ENCODE data around the gene DNAH7.
"Not testable (repeated sequence)": the region's sequence is repeated elsewhere in the genome, so short reads cannot be mapped to it uniquely, and the experiment has no call there.

The DNAH7 gene

DNA sequence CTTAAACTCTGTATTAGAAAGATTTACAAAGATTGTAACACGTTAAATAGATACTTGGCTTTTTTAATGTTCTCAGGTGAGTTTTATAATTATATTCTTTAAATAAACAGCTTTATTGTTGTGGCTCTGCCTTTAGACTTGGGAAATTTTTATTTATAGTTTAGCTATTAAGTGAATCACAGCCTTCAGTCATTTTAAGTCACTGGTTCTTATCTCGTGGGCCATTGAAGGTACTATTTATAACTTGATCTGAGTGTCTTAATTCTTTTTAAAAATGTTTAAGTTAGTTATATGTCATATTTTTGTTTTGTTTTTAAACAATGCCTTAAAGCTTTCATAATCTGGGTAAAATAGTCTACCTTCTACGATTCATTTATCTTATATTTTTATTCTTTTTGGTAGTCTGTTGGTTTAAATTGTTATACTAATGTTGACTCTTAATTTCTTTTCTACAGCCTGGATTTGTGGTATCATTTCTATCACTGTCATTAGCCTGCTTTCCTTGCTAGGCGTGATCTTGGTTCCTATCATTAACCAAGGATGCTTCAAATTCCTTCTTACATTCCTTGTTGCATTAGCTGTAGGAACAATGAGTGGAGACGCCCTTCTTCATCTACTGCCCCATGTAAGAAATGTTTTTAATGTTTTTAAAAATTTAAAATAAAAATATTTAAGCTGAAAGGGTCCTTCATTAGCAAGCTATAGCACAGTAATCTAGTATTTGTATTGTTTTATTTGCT, 362.3 kb downstream of the DNAH7 start:
- FAIRE-seq: no peak

DNA sequence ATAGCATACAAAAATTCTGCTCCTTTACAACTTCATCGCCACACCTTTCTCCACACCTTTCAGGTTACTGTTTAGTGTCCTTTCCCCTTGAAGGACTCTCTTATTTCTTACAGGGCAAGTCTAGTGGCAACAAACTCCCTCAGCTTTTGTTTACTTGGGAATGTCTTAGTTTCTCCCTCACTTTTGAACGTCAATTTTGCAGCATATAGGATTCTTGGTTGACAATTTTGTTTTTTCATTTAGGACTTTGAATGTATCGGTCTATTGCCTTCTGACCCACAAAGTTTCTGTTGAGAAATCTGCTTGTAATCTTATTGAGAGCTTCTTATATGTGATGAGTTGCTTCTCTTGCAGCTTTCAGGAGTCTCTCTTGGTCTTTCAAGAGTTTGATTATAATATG, 368.2 kb downstream of the DNAH7 start:
- FAIRE-seq: no peak

DNA sequence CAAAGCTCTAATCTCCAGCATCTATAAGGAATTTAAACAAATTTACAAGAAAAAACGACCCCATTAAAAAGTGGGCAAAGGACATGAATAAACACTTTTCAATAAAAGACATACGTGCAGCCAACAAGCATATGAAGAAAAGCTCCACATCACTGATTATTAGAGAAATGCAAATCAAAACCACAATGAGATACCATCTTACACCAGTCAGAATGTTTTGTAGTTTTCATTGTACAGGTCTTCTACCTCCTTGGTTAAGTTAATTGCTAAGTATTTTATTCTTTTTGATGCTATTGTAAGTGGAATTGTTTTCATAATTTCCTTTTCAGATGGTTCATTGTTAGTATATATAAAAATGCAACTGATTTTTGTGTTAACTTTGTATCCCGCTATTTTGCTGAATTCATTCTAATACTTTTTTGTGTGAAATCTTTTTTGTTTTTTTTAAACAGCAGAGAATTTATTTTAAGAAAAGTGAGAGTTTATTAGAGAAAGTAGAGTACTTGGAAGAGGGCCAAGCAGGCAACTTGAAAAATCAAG, 370.9 kb downstream of the DNAH7 start:
- FAIRE-seq: no peak

DNA sequence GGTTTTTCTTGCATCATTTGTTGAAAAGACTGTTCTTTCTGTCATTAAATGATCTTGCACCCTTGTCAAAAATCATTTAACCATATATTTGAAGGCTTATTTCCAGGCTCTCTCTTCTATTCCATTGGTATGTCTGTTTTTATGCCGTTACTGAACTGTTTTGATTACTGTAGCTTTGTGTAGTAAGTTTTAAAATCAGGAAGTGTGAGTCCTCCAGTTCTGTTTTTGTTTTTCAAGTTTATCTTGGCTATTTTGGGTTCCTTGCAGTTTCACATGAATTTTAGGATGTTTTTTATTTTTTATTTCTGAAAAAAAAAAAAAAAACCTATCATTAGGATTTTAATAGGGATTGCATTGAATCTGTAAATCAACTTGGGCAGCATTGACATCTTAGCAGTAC, 372.6 kb downstream of the DNAH7 start:
- FAIRE-seq: no peak

DNA sequence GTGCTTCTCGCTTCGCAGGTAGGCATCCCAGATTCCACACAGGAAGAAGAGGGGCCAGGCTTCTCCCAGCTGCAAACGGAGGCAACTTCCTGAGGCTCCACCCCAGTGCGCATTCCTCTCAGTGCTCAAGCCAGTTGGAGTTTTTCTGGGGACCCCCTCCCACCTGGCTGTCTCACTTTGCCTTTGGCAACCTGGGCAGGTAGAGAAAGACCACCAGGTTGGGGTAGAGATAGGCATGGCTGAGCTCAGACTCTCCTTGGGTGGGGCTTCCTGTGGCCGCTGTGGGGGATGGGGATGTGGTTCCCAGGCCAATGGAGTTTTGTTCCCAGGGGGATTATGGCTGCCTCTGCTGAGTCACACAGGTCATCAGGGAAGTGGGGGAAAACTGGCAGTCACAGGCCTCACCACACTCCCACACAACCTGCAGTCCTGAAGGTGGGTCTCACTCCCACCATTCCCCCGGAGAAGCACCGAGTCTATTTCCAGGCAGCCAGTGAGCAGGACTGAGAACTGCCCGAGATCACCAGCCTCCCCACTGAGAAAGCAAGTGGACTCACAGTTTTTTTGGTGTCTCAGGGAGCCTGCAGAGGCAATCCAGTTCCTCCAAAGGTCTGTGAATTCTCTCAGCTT, 373.5 kb downstream of the DNAH7 start:
- FAIRE-seq: no peak

DNA sequence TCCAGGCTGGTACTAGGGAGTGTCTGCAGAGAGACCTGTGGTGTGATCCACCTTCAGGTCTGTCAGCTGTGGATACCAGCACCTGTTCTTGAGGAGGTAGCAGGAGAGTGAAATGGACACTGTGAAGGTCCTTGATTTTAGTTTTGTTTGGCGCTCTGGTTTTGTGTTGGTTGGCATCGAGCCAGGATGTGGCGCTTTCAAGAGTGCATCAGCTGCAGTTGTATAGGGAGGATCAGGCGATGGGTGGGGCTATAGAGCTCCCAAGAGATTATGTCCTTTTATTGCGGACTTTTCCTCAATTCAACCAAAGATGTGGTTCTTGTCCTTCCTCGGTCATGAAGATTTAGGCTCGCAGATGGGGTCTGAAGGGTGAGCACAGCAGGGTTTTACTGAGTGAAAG, 374.1 kb downstream of the DNAH7 start:
- FAIRE-seq: no peak

DNA sequence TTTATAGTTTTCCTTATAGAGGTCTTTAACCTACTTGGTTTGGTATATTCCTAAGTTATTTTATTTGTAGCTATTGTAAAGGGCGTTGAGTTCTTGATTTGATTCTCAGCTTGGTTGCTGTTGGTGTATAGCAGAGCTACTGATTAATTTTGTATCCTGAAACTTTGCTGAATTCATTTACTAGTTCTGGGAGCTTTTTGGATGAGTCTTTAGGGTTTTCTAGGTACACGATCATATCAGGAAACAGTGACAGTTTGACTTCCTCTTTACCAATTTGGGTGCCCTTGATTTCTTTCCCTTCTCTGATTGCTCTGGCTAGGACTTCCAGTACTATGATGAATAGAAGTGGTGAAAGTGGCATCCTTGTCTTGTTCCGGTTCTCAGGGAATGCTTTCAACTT, 376.1 kb downstream of the DNAH7 start:
- not testable (repeated sequence) for FAIRE-seq
